HG02588 (cell line): ENCODE results near the gene TGFBRAP1.

Experiments used
- ATAC-seq: cut with Tn5 transposase; IDR thresholded peaks from one replicate; pipeline ENCODE4 v1.9.1; 2021; ENCODE audit warnings: mild to moderate bottlenecking, moderate library complexity; ENCODE audit not compliant: unreplicated experiment

The TGFBRAP1 gene

GRCh38 chr2:105242286-105242993 lies 87.1 kb downstream of the TGFBRAP1 start:
- no peak for ATAC-seq

- ATAC-seq = no peak
These were observed 88.1 kb downstream of the TGFBRAP1 start, which contains the start of gene GPR45 for GRCh38 chr2:105241443-105241842. Gene GPR45, plus strand, starts transcription at chr2:105241743. Its CDS starts 116 bp downstream, at chr2:105241859.

GRCh38 chr2:105239924-105240323 lies 89.6 kb downstream of the TGFBRAP1 start:
- ATAC-seq = no peak

GRCh38 chr2:105238664-105239240 lies 90.8 kb downstream of the TGFBRAP1 start:
- no peak for ATAC-seq

- no peak for ATAC-seq
These were observed 92.3 kb downstream of the TGFBRAP1 start for GRCh38 chr2:105237045-105237765.

GRCh38 chr2:105236060-105236424 lies 93.5 kb downstream of the TGFBRAP1 start:
- no peak for ATAC-seq

- peak; percentile 48 for ATAC-seq
These were observed 94.0 kb downstream of the TGFBRAP1 start for GRCh38 chr2:105235388-105236059.

- ATAC-seq = no peak
These were observed 98.3 kb downstream of the TGFBRAP1 start for GRCh38 chr2:105231232-105231619.

- ATAC-seq = no peak
These were observed 105.1 kb downstream of the TGFBRAP1 start for GRCh38 chr2:105224444-105224843.

GRCh38 chr2:105220604-105221003 lies 108.9 kb downstream of the TGFBRAP1 start:
- no peak for ATAC-seq

- ATAC-seq = no peak
These were observed 113.8 kb downstream of the TGFBRAP1 start for GRCh38 chr2:105215586-105216192.
